ENCODE data around the gene KIAA1614.
A peak's percentile ranks its signal among the peaks of the same experiment; 100 is the strongest.

KIAA1614 gene

DNA sequence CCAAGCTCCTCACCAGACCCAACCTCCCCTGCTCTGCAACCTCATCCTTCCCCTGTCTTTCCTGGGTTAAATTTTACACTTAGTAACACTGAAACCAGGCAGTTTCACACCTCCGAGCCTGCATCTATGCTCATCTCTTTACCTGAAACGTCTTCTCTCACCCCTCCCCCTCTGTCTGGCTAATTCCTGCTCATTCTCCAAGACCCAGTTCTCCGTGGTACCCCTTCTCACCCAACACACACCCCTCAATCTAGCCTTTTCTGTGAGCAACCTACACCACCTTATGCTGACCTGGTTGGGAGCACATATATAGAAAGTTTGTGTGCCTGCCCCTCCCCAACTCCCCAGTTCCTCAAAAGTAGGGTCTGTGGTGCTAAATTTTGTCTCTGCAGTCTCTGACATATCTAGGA lies 3.7 kb upstream of the KIAA1614 start:
- no peak for DNase-seq

GRCh38 chr1:180909462-180909976 lies 3.2 kb upstream of the KIAA1614 start:
- no peak for DNase-seq

DNA sequence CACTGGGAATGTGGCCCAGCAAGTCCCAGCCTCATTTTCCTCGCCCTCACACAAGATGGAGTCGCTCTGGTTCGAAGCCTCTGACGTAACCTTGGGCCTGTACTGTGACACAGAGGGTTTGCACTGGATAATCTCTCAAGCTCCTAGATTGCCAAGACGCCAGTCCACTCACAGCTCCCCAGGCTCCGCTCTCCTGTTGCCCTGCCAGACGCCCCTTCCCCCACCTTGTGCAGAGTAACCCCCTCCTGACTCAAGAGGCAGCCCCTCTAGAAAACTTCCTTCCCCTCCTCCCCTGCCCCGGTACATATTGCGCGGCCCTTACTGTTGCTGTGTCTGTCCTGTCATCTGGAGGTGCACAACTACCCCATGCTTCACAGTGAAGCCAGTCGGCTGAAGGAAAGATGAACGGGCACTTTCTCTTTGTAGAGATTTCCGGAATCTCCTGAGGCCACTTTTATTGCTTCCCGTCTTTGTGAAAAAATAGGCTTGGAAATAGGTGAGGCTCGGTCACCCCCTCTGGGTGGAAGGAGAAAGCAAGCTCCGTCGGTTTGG lies 981 bp upstream of the KIAA1614 start:
- no peak for DNase-seq

DNA sequence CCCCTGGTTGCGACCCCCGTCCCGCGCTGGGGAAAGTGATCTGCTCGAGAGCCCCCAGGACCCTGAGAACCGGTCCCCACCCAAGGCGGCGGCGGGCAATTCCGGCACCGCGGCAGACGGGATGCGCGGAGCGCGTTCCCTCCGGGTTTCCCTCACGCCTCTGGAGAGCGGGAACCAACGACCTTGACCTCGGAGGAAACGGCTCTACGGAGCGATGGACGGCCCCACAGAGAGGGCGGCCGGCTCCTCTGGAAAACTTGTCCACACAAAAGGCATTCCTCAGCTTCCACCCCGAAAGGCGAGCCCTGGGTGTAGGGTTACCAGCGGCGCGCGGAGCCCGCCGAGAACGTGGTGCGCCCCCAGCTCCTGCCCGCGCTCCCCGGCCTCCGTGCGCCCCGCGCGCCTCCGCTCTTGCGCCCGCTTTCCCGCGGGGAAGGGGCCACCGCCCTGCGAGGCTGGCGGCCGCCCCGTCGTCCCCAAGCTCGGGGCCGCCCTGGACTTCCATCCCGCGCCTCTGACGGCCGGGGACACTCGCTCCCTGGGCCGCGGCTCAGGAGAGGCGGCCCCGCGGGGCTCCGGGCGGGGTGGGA lies 391 bp upstream of the KIAA1614 start:
- no peak for DNase-seq

- DNase-seq: no peak
Measured at GRCh38 chr1:180915426-180915965, 2.8 kb downstream of the KIAA1614 start.

- DNase-seq: no peak
Measured at GRCh38 chr1:180916012-180916770, 3.5 kb downstream of the KIAA1614 start.

- DNase-seq: no peak
Measured at GRCh38 chr1:180916771-180917170, 4.1 kb downstream of the KIAA1614 start.

- DNase-seq: peak; percentile 40
Measured at GRCh38 chr1:180917306-180918065, 4.8 kb downstream of the KIAA1614 start.

GRCh38 chr1:180918519-180918918 lies 5.8 kb downstream of the KIAA1614 start:
- peak; percentile 45 for DNase-seq

- DNase-seq: no peak
Measured at GRCh38 chr1:180919183-180919700, 6.5 kb downstream of the KIAA1614 start.

DNA sequence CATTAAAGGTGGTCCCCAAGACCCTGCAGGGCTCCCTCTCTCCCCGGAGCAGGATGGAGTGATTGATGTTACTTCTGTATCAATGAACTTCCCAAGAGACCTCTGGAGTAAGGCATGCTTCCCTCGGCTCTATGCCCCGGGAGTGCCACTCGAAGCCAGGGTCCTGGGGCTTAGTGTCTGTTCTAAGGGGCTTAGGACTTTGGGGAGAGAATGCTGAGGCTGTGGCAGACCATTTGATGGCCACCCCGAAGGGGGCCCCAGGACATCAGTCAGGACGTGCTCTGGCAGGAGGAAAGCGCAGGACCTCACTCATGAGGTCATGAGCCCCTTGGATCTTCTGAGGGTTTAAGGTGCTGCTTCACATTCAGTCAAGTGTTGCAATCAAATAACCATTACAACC lies 7.5 kb downstream of the KIAA1614 start:
- no peak for DNase-seq

DNA sequence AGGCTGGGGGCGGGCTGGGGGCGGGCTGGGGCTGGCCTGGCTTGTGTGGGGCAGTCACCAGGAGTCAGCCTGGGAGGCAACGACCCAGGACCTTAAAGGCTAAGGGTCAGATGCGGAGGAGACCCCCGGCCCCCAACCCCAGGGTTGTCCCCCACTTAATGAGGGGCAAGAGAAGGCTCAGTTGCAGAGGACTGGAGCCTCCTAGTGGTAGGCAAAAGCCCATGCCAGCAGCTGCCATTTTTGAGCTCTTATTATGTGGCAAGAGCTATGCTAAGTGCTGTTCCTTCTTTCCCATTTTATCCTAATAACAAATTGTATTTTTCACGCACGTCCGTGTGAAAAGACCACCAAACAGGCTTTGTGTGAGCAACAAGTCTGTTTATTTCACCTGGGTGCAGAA lies 8.0 kb downstream of the KIAA1614 start:
- DNase-seq: no peak

GRCh38 chr1:180921386-180921785 lies 8.7 kb downstream of the KIAA1614 start:
- no peak for DNase-seq

GRCh38 chr1:180921891-180922630 lies 9.4 kb downstream of the KIAA1614 start:
- DNase-seq: no peak

DNA sequence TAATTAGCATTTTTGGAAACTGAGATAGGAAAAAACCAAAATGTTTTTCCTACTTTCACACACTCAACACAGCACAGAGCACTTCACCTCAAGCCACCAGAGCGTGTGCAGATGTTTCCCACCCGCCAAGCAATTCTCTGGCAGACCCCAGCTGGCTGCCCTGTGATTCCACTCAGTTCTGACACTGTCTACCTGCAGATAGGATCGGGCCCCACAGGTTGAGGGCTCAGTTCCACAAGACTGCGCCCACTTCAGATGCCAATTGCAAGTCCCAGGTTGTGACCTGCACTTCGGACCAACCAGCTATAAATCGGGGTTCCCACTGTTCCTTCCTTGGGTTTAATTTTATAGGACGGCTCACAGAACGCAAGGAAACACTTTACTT lies 9.9 kb downstream of the KIAA1614 start:
- no peak for DNase-seq

DNA sequence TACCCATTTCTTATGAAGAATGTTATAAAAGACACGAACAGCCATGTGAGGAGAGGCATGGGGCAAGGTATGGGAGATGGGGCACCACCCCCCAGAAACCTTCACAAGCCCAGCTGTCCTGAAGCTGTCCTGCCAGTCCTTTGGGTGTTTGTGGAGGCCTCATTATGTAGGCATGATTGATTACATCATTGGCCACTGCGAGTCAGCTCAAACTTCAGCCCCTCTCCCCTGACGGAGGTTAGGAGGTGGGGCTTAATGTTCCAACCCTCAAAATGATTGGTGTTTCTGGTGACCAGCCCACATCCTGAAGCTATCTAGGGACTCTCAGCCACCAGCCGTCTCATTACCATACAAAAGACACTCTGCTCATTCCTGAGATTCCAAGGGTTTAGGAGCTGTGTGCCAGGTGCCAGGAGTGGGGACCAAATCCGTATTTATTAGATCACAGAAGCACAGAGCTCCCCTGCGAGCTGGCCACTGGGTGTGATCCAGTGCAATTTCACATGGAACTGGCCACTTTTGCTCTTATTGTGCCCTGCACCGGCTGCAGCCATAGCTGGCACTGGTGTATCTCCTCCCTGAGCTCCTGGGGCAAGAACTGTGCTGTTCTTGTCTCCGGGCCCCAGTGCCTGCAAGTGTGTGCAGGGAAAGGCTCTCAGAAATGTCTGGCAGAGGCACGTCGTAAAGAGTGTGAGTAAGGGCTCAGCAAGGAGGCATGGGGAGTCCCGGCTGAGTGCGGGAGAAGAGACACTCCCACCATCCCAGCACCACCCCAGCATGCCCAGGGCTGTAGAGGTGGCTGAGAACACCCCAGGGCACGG lies 10.5 kb downstream of the KIAA1614 start:
- no peak for DNase-seq

DNA sequence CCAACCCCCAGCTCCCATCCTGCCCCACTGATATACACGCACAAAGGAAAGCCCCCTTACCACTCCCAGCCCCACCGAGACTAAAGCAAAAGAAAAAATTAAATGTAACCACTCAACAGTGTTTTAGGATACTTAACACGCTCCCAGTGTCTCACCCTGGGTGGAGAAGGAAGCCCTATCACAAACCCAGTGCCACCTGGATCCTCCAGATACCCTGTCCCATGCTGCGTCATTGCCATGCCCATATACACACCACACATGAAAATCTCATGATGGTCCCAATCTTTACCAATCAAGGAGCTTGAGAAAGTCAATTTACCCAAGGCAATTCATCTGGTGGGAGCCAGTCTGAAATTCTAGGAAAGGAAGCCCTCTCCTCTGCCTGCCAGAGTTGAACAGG lies 11.2 kb downstream of the KIAA1614 start:
- no peak for DNase-seq

- DNase-seq: no peak
Measured at GRCh38 chr1:180924939-180925338, 12.2 kb downstream of the KIAA1614 start.

- no peak for DNase-seq
Measured at GRCh38 chr1:180925471-180926051, 12.9 kb downstream of the KIAA1614 start.

GRCh38 chr1:180926164-180926981 lies 13.7 kb downstream of the KIAA1614 start:
- no peak for DNase-seq

All from RPMI8226 (cell line).